OCI-LY7 (cell line): ENCODE results near the gene C1orf74. TPM values are rescaled to one million over a fixed set of nuclear protein-coding genes. Genes with fewer than 3 reads are reported as not detected.

ENCODE experiments used
- BruUV-seq: library from RNA; stranded (reverse); fragments of 400-500 nt; replicated peaks from 2 replicates; lab custom pipeline; 2021; lab: Mats Ljungman, UMichigan
- CTCF ChIA-PET: fragments of 300-600 bp; sonication (Branson Sonifier 250); formaldehyde crosslinking; loops from one replicate; lab custom pipeline; 2022; ENCODE audit warnings: antibody characterized with exemption; ENCODE audit not compliant: unreplicated experiment; lab: Charles Lee
- POLR2A ChIA-PET: fragments of 300-600 bp; sonication (Branson Sonifier 250); formaldehyde crosslinking; loops from one replicate; lab custom pipeline; 2022; ENCODE audit warnings: antibody characterized with exemption; lab: Charles Lee
- DNase-seq: peaks from one replicate; pipeline ENCODE4 v3.0.0-alpha.2; 2015; ENCODE audit warnings: low spot score
- H2AFZ ChIP-seq: fragments of 200-600 bp; sonication (generic), shearing (Covaris generic); 2 replicates; pipeline ENCODE4 v1.6.1; 2014; ENCODE audit warnings: mild to moderate bottlenecking, antibody characterized with exemption, low read length, moderate library complexity
- H3K27ac ChIP-seq: fragments of 200-600 bp; sonication (generic); 2 replicates; pipeline ENCODE4 v1.5.1; 2014; ENCODE audit warnings: mixed run types, low read depth, mild to moderate bottlenecking, moderate library complexity, low read length, inconsistent platforms; ENCODE audit not compliant: poor library complexity, severe bottlenecking
- H3K36me3 ChIP-seq: fragments of 200-600 bp; sonication (generic); 2 replicates; pipeline ENCODE4 v1.6.1; 2014; ENCODE audit warnings: mild to moderate bottlenecking, antibody characterized with exemption, low read length, moderate library complexity, mixed read lengths; ENCODE audit not compliant: insufficient read depth
- H3K4me1 ChIP-seq: fragments of 200-600 bp; sonication (generic); 2 replicates; pipeline ENCODE4 v1.5.1; 2014; ENCODE audit warnings: mild to moderate bottlenecking, low read length; ENCODE audit not compliant: insufficient read depth, poor library complexity, severe bottlenecking
- H3K4me2 ChIP-seq: fragments of 200-600 bp; sonication (generic); 2 replicates; pipeline ENCODE4 v1.6.1; 2014; ENCODE audit warnings: mild to moderate bottlenecking, low read length
- H3K4me3 ChIP-seq: fragments of 200-600 bp; sonication (generic); 2 replicates; pipeline ENCODE4 v1.5.1; 2014; ENCODE audit warnings: mild to moderate bottlenecking, low read depth, low read length; ENCODE audit not compliant: poor library complexity, severe bottlenecking
- H3K79me2 ChIP-seq: fragments of 200-600 bp; sonication (generic); 2 replicates; pipeline ENCODE4 v1.6.1; 2016; ENCODE audit warnings: low read depth, mild to moderate bottlenecking, low read length, moderate library complexity, mixed read lengths; ENCODE audit not compliant: insufficient read depth
- H3K9me2 ChIP-seq: fragments of 200-600 bp; sonication (generic); 2 replicates; pipeline ENCODE4 v1.6.1; 2016; ENCODE audit warnings: mild to moderate bottlenecking, low read length, mixed read lengths; ENCODE audit not compliant: insufficient read depth
- H3K9me3 ChIP-seq: fragments of 200-600 bp; sonication (generic); 2 replicates; pipeline ENCODE4 v1.6.1; 2014; ENCODE audit warnings: mild to moderate bottlenecking, mixed run types, low read length, mixed read lengths
- H4K20me1 ChIP-seq: fragments of 200-600 bp; sonication (generic); 2 replicates; pipeline ENCODE4 v1.6.1; 2014; ENCODE audit warnings: mild to moderate bottlenecking, antibody characterized with exemption, low read length, moderate library complexity, mixed read lengths; ENCODE audit not compliant: insufficient read depth
- CTCF ChIP-seq: fragments of 200-600 bp; sonication (generic); conservative IDR thresholded peaks from 2 replicates; pipeline ENCODE4 v1.5.1; 2014; ENCODE audit warnings: mild to moderate bottlenecking, antibody characterized with exemption, low read length, moderate library complexity, mixed read lengths
- EZH2phosphoT487 ChIP-seq: fragments of 200-600 bp; sonication (generic); IDR thresholded peaks from 2 replicates; pipeline ENCODE4 v1.6.1; 2018; ENCODE audit warnings: low read depth, borderline replicate concordance, mild to moderate bottlenecking, mixed run types, antibody characterized with exemption, low read length, moderate library complexity, mixed read lengths
- intact Hi-C: fragments of 100-400 bp; cut with micrococcal nuclease; formaldehyde crosslinking; loops from one replicate; pipeline ENCODE4 v1.10.0; 2022; ENCODE audit not compliant: unreplicated experiment
- total RNA-seq, 2 experiments: library from RNA; depleted of rRNA in 1 of 2; stranded (reverse); fragments of >200 nt in 1 of 2; shearing (Covaris generic) in 1 of 2; gene quantifications; 2 replicates each; pipeline ENCODE4 v1.2.3, GENCODE V29; 2014 to 2022

Gene C1orf74
- total RNA-seq, 2 experiments from 2014 or later: 4.2 to 4.4 TPM

DNA sequence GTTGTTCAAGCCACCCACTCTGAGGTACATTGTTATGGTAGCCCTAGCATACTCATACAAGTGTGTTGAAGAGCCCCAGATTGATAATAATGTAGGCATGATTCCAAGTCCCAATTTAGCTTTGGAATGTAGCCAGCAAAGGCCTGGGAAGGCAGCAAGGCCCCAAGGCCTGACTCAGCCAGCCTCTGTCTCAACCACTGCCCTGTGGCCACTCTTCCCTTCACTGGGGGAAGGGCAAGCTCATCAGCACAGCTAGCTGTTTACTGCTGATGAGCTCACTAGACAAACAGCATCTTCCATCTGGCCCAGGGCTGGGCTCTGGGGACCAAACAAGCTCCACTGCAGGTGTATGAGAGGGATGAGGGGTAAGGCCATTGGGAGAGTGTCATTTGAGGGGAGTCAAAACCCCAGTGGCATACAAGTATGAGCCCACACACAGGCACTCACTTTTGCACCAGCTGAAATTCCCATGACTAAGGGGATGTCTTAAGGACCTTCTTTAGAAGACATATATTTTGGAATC, 23.8 kb upstream of the C1orf74 start:
- H3K4me3 ChIP-seq: no peak overlapping the region
- H3K4me2 ChIP-seq: no peak overlapping the region
- DNase-seq: no peak
- H3K79me2 ChIP-seq: no peaks in the 10 kb centered on the region
- no peaks in the 10 kb centered on the region for H3K4me1 ChIP-seq
- BruUV-seq: no TSS peak
- H3K36me3 ChIP-seq: no peaks in the 10 kb centered on the region
- no peaks in the 10 kb centered on the region for H3K9me2 ChIP-seq
- TF ChIP-seq CTCF: no peak
- TF ChIP-seq EZH2phosphoT487: no peak
- H3K9me3 ChIP-seq: no peaks in the 10 kb centered on the region
- intact Hi-C loops: no loop called here
- H2AFZ ChIP-seq: no peak overlapping the region
- ChIA-PET POLR2A (interaction anchor here (0.6 to 3.1 kb wide), 6 partner anchors 13 to 1301 kb away, joined by 3 to 23 read pairs (median 3); no protein-coding TSS in a partner anchor), CTCF (interaction anchor here (0.6 kb wide), 1 partner anchor 15 kb away, joined by 3 read pairs; no protein-coding TSS in a partner anchor)
- H4K20me1 ChIP-seq: no peaks in the 10 kb centered on the region
- H3K27ac ChIP-seq: no peak overlapping the region

- Histone ChIP-seq H3K4me2 (no peak overlapping the region), H3K79me2 (no peaks in the 10 kb centered on the region), H2AFZ (no peak overlapping the region), H3K36me3 (no peaks in the 10 kb centered on the region), H4K20me1 (no peaks in the 10 kb centered on the region), H3K9me2 (no peaks in the 10 kb centered on the region), H3K4me1 (no peaks in the 10 kb centered on the region), H3K27ac (no peak overlapping the region), H3K9me3 (no peaks in the 10 kb centered on the region), H3K4me3 (no peak overlapping the region)
- ChIA-PET POLR2A (interaction anchor here (0.6 to 3.1 kb wide), 5 partner anchors 14 to 1302 kb away, joined by 3 to 23 read pairs (median 3); no protein-coding TSS in a partner anchor), CTCF (interaction anchor here (0.6 kb wide), 1 partner anchor 15 kb away, joined by 3 read pairs; no protein-coding TSS in a partner anchor)
- TF ChIP-seq EZH2phosphoT487 (no peak), CTCF (no peak)
- no peak for DNase-seq
- intact Hi-C loops: no loop called here
- no TSS peak for BruUV-seq
Observed at GRCh38 chr1:209807509-209807908, 23.1 kb upstream of the C1orf74 start.
